GM23338 (cell line): Measurements from ENCODE around the gene JARID2. TPM values are rescaled to one million over a fixed set of nuclear protein-coding genes. Genes with fewer than 3 reads are reported as not detected.

ENCODE experiments used
- ATAC-seq: fragments of 200-7000 bp; cut with Tn5 transposase; 3 replicates; pipeline ENCODE4 v1.9.1; 2020
- DNase-seq: peaks from one replicate; pipeline ENCODE4 v3.0.0-alpha.2; 2015; ENCODE audit warnings: low spot score
- H2AFZ ChIP-seq: fragments of 200-600 bp; sonication (generic); 2 replicates; pipeline ENCODE4 v1.8.0; 2016; ENCODE audit warnings: antibody characterized with exemption, mild to moderate bottlenecking, moderate library complexity
- H3F3A ChIP-seq: fragments of 200-600 bp; sonication (generic); replicated peaks from 2 replicates; pipeline ENCODE4 v1.8.0; 2017; ENCODE audit warnings: antibody characterized with exemption, mixed run types, low read depth
- H3K27ac ChIP-seq: fragments of 200-600 bp; sonication (generic); 2 replicates; pipeline ENCODE4 v1.6.1; 2016; ENCODE audit warnings: low read depth
- H3K27me3 ChIP-seq: fragments of 200-600 bp; sonication (generic); 2 replicates; pipeline ENCODE4 v1.8.0; 2016; ENCODE audit warnings: mild to moderate bottlenecking, mixed run types, moderate library complexity; ENCODE audit not compliant: insufficient read depth
- H3K36me3 ChIP-seq: fragments of 200-600 bp; sonication (generic); 2 replicates; pipeline ENCODE4 v1.8.0; 2016; ENCODE audit warnings: mild to moderate bottlenecking; ENCODE audit not compliant: insufficient read depth
- H3K4me1 ChIP-seq: fragments of 200-600 bp; sonication (generic); 2 replicates; pipeline ENCODE4 v1.8.0; 2016; ENCODE audit warnings: mild to moderate bottlenecking, moderate library complexity; ENCODE audit not compliant: insufficient read depth
- H3K4me2 ChIP-seq: fragments of 200-600 bp; sonication (generic); 2 replicates; pipeline ENCODE4 v1.7.1; 2017; ENCODE audit warnings: mixed run types
- H3K4me3 ChIP-seq: fragments of 200-600 bp; sonication (generic); 2 replicates; pipeline ENCODE4 v1.6.1; 2016; ENCODE audit warnings: mixed run types
- H3K79me2 ChIP-seq: fragments of 200-600 bp; sonication (generic); replicated peaks from 2 replicates; pipeline ENCODE4 v1.8.0; 2017; ENCODE audit warnings: mild to moderate bottlenecking; ENCODE audit not compliant: insufficient read depth
- H3K9me2 ChIP-seq: fragments of 200-600 bp; sonication (generic); 2 replicates; pipeline ENCODE4 v1.8.0; 2017; ENCODE audit not compliant: insufficient read depth
- H4K20me1 ChIP-seq: fragments of 200-600 bp; sonication (generic); replicated peaks from 2 replicates; pipeline ENCODE4 v1.8.0; 2017; ENCODE audit warnings: mild to moderate bottlenecking; ENCODE audit not compliant: insufficient read depth
- H3K27ac Mint-ChIP-seq: 2 replicates; pipeline ENCODE4 v1.8.0; 2020; ENCODE audit warnings: inconsistent platforms, mild to moderate bottlenecking, moderate library complexity, mixed read lengths
- H3K27me3 Mint-ChIP-seq: 3 replicates; pipeline ENCODE4 v1.8.0; 2022; ENCODE audit warnings: low read depth, mild to moderate bottlenecking, moderate library complexity, mixed read lengths, inconsistent platforms; ENCODE audit not compliant: insufficient read depth, poor library complexity
- H3K36me3 Mint-ChIP-seq: 3 replicates; pipeline ENCODE4 v1.8.0; 2021; ENCODE audit warnings: low read depth, mild to moderate bottlenecking, inconsistent platforms, moderate library complexity, mixed read lengths
- H3K4me1 Mint-ChIP-seq: 3 replicates; pipeline ENCODE4 v1.8.0; 2020; ENCODE audit warnings: mild to moderate bottlenecking, inconsistent platforms, mixed read lengths
- H3K4me3 Mint-ChIP-seq: 3 replicates; pipeline ENCODE4 v1.8.0; 2021; ENCODE audit warnings: moderate library complexity, mild to moderate bottlenecking, inconsistent platforms, mixed read lengths
- H3K9me3 Mint-ChIP-seq: 3 replicates; pipeline ENCODE4 v1.8.0; 2020; ENCODE audit warnings: moderate library complexity, mild to moderate bottlenecking, inconsistent platforms, mixed read lengths
- EZH2 ChIP-seq: fragments of 200-600 bp; sonication (generic); IDR thresholded peaks from one replicate; pipeline ENCODE4 v1.8.0; 2017; ENCODE audit warnings: antibody characterized with exemption, mild to moderate bottlenecking, low read depth; ENCODE audit not compliant: unreplicated experiment
- JUNB ChIP-seq: IDR thresholded peaks from one replicate; pipeline ENCODE4 v1.6.1; 2016; ENCODE audit warnings: antibody characterized with exemption; ENCODE audit not compliant: unreplicated experiment
- NANOG ChIP-seq: IDR thresholded peaks from 2 replicates; pipeline ENCODE4 v1.6.1; 2016; ENCODE audit warnings: antibody characterized with exemption, borderline replicate concordance
- POLR2AphosphoS5 ChIP-seq: IDR thresholded peaks from 2 replicates; pipeline ENCODE4 v1.6.1; 2016; ENCODE audit warnings: antibody characterized with exemption, low read depth
- ZNF114 ChIP-seq: fragments of 250-450 bp; sonication (Bioruptor Pico); IDR thresholded peaks from 2 replicates; pipeline ENCODE4 v1.5.0; 2020; ENCODE audit warnings: mild to moderate bottlenecking, moderate library complexity
- ZNF331 ChIP-seq: fragments of 250-450 bp; sonication (Bioruptor Pico); IDR thresholded peaks from 2 replicates; pipeline ENCODE4 v1.5.0; 2020; ENCODE audit warnings: low read depth, mild to moderate bottlenecking, moderate library complexity
- polyA plus RNA-seq: library from polyadenylated mRNA; unstranded; fragments of >200 nt; fragmentation: Nextera tagmentation; extraction: Ambion mirVana; gene quantifications from 2 replicates; pipeline ENCODE4 v1.2.1, GENCODE V29; 2016
- total RNA-seq: library from RNA; depleted of rRNA; stranded (reverse); fragments of >200 nt; shearing (Covaris generic); gene quantifications from 2 replicates; pipeline ENCODE4 v1.2.3, GENCODE V29; 2014
- TF ChIP-seq, protein P1 (sequence below): IDR thresholded peaks from 2 replicates; pipeline ENCODE4 v1.6.1; 2016; ENCODE audit warnings: antibody characterized with exemption
- TF ChIP-seq, protein P2 (sequence below), 2 experiments: fragments of 200-600 bp in 1 of 2; sonication (generic) in 1 of 2; conservative IDR thresholded peaks; 2 replicates each; pipeline versions ENCODE4 v1.5.1 to v1.6.1; 2016 to 2017; ENCODE audit warnings: antibody characterized with exemption in 2 of 2, low read depth in 2 of 2, mild to moderate bottlenecking in 2 of 2, moderate library complexity in 1 of 2
- TF ChIP-seq, protein P3 (sequence below): fragments of 250-450 bp; sonication (Bioruptor Pico); IDR thresholded peaks from 2 replicates; pipeline ENCODE4 v1.5.0; 2020; ENCODE audit warnings: mild to moderate bottlenecking, moderate library complexity
- TF ChIP-seq, protein P4 (sequence below): IDR thresholded peaks from one replicate; pipeline ENCODE4 v1.6.1; 2018; ENCODE audit warnings: antibody characterized with exemption; ENCODE audit not compliant: unreplicated experiment

Gene JARID2
- total and polyA plus RNA-seq, 2 experiments from 2014 or later: 92.8 to 196 TPM

DNA sequence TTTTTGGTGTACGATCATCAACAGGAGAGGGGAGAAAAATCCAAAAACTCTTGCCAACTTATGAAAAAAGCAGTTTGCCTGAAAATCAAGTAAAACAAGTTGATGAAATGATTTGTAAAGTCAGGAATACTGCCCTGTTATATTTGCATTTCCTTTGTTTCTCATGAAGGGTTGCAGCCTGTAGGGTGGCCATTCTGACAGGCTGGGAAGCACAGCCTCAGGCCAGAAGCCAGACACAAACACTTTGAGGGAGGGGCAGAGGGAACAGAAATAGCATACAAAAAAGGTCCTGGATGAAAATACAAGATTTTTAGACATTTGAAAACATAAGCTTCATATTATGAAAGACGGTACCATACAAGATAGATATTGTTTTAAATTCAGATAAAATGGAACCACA, 307.2 kb downstream of the JARID2 start:
- no peak overlapping the region for H3K4me3 ChIP-seq
- no peaks in the 10 kb centered on the region for H3K36me3 ChIP-seq
- H3K27me3 ChIP-seq: no peaks in the 10 kb centered on the region
- no peak overlapping the region for H2AFZ ChIP-seq
- peaks cover 3% of the 10 kb centered on the region; the same call in 1 of the 2 replicates for H3K9me2 ChIP-seq
- Mint-ChIP-seq H3K27ac (no peak overlapping the region; the same call in 1 of the 2 replicates), H3K27me3 (peaks cover 6% of the 10 kb centered on the region), H3K36me3 (no peaks in the 10 kb centered on the region), H3K9me3 (no peaks in the 10 kb centered on the region; the same call in 2 of the 3 replicates), H3K4me3 (no peak overlapping the region), H3K4me1 (peaks cover 56% of the 10 kb centered on the region)
- no peaks in the 10 kb centered on the region for H3F3A ChIP-seq
- peak; percentile 59 for ATAC-seq
- peak; percentile 37 for DNase-seq
- H3K27ac ChIP-seq: no peak overlapping the region
- no peaks in the 10 kb centered on the region for H4K20me1 ChIP-seq
- H3K4me2 ChIP-seq: 0 out of 2 replicates have a peak overlapping the region, but pooled peaks have one; percentile 7
- no peaks in the 10 kb centered on the region for H3K79me2 ChIP-seq
- TF ChIP-seq NANOG: no peak
- TF ChIP-seq EZH2: no peak
- TF ChIP-seq, protein P1, sequence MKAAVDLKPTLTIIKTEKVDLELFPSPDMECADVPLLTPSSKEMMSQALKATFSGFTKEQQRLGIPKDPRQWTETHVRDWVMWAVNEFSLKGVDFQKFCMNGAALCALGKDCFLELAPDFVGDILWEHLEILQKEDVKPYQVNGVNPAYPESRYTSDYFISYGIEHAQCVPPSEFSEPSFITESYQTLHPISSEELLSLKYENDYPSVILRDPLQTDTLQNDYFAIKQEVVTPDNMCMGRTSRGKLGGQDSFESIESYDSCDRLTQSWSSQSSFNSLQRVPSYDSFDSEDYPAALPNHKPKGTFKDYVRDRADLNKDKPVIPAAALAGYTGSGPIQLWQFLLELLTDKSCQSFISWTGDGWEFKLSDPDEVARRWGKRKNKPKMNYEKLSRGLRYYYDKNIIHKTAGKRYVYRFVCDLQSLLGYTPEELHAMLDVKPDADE: no peak
- TF ChIP-seq ZNF114 (CRISPR knock-in tag): no peak
- TF ChIP-seq, protein P2, sequence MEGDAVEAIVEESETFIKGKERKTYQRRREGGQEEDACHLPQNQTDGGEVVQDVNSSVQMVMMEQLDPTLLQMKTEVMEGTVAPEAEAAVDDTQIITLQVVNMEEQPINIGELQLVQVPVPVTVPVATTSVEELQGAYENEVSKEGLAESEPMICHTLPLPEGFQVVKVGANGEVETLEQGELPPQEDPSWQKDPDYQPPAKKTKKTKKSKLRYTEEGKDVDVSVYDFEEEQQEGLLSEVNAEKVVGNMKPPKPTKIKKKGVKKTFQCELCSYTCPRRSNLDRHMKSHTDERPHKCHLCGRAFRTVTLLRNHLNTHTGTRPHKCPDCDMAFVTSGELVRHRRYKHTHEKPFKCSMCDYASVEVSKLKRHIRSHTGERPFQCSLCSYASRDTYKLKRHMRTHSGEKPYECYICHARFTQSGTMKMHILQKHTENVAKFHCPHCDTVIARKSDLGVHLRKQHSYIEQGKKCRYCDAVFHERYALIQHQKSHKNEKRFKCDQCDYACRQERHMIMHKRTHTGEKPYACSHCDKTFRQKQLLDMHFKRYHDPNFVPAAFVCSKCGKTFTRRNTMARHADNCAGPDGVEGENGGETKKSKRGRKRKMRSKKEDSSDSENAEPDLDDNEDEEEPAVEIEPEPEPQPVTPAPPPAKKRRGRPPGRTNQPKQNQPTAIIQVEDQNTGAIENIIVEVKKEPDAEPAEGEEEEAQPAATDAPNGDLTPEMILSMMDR (conservative IDR thresholded peaks at IDR 0.05; ENCODE audit: low read depth in 2 of 2): no peak
- no peak for TF ChIP-seq JUNB
- TF ChIP-seq, protein P3, sequence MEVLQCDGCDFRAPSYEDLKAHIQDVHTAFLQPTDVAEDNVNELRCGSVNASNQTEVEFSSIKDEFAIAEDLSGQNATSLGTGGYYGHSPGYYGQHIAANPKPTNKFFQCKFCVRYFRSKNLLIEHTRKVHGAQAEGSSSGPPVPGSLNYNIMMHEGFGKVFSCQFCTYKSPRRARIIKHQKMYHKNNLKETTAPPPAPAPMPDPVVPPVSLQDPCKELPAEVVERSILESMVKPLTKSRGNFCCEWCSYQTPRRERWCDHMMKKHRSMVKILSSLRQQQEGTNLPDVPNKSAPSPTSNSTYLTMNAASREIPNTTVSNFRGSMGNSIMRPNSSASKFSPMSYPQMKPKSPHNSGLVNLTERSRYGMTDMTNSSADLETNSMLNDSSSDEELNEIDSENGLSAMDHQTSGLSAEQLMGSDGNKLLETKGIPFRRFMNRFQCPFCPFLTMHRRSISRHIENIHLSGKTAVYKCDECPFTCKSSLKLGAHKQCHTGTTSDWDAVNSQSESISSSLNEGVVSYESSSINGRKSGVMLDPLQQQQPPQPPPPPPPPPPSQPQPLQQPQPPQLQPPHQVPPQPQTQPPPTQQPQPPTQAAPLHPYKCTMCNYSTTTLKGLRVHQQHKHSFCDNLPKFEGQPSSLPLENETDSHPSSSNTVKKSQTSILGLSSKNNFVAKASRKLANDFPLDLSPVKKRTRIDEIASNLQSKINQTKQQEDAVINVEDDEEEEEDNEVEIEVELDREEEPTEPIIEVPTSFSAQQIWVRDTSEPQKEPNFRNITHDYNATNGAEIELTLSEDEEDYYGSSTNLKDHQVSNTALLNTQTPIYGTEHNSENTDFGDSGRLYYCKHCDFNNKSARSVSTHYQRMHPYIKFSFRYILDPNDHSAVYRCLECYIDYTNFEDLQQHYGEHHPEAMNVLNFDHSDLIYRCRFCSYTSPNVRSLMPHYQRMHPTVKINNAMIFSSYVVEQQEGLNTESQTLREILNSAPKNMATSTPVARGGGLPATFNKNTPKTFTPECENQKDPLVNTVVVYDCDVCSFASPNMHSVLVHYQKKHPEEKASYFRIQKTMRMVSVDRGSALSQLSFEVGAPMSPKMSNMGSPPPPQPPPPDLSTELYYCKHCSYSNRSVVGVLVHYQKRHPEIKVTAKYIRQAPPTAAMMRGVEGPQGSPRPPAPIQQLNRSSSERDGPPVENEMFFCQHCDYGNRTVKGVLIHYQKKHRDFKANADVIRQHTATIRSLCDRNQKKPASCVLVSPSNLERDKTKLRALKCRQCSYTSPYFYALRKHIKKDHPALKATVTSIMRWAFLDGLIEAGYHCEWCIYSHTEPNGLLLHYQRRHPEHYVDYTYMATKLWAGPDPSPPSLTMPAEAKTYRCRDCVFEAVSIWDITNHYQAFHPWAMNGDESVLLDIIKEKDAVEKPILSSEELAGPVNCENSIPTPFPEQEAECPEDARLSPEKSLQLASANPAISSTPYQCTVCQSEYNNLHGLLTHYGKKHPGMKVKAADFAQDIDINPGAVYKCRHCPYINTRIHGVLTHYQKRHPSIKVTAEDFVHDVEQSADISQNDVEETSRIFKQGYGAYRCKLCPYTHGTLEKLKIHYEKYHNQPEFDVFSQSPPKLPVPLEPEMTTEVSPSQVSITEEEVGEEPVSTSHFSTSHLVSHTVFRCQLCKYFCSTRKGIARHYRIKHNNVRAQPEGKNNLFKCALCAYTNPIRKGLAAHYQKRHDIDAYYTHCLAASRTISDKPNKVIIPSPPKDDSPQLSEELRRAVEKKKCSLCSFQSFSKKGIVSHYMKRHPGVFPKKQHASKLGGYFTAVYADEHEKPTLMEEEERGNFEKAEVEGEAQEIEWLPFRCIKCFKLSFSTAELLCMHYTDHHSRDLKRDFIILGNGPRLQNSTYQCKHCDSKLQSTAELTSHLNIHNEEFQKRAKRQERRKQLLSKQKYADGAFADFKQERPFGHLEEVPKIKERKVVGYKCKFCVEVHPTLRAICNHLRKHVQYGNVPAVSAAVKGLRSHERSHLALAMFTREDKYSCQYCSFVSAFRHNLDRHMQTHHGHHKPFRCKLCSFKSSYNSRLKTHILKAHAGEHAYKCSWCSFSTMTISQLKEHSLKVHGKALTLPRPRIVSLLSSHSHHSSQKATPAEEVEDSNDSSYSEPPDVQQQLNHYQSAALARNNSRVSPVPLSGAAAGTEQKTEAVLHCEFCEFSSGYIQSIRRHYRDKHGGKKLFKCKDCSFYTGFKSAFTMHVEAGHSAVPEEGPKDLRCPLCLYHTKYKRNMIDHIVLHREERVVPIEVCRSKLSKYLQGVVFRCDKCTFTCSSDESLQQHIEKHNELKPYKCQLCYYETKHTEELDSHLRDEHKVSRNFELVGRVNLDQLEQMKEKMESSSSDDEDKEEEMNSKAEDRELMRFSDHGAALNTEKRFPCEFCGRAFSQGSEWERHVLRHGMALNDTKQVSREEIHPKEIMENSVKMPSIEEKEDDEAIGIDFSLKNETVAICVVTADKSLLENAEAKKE (CRISPR knock-in tag): no peak
- TF ChIP-seq POLR2AphosphoS5: no peak
- TF ChIP-seq, protein P4, sequence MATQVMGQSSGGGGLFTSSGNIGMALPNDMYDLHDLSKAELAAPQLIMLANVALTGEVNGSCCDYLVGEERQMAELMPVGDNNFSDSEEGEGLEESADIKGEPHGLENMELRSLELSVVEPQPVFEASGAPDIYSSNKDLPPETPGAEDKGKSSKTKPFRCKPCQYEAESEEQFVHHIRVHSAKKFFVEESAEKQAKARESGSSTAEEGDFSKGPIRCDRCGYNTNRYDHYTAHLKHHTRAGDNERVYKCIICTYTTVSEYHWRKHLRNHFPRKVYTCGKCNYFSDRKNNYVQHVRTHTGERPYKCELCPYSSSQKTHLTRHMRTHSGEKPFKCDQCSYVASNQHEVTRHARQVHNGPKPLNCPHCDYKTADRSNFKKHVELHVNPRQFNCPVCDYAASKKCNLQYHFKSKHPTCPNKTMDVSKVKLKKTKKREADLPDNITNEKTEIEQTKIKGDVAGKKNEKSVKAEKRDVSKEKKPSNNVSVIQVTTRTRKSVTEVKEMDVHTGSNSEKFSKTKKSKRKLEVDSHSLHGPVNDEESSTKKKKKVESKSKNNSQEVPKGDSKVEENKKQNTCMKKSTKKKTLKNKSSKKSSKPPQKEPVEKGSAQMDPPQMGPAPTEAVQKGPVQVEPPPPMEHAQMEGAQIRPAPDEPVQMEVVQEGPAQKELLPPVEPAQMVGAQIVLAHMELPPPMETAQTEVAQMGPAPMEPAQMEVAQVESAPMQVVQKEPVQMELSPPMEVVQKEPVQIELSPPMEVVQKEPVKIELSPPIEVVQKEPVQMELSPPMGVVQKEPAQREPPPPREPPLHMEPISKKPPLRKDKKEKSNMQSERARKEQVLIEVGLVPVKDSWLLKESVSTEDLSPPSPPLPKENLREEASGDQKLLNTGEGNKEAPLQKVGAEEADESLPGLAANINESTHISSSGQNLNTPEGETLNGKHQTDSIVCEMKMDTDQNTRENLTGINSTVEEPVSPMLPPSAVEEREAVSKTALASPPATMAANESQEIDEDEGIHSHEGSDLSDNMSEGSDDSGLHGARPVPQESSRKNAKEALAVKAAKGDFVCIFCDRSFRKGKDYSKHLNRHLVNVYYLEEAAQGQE: no peak
- TF ChIP-seq ZNF331 (CRISPR knock-in tag): no peak
- peaks cover 60% of the 10 kb centered on the region for H3K4me1 ChIP-seq
